ENCODE data around the gene NEK1. TPM values are rescaled to one million over a fixed set of nuclear protein-coding genes. Genes with fewer than 3 reads are reported as not detected.
"Not testable (repeated sequence)": the region's sequence is repeated elsewhere in the genome, so short reads cannot be mapped to it uniquely, and the experiment has no call there.

Gene NEK1
- total RNA-seq, 1 donor from 2014 or later: 13.0 TPM

DNA sequence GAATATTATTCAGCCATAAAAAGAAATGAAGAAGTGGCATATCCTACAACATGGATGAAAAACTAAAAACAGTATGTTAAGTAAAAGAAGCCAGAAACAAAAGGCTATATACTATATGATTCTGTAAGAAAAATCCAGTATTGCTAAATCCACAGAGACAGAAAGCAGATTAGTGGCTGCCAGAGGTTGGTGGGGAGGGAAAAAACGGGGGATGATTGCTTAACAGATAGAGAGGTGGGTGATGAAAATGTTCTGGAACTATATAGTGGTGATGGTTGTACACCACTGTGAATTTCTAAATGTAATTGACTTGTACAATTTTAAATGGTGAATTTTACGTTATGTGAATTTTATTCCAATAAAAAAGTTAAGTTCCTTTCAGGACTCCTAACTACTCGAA lies 184.0 kb downstream of the NEK1 start:
- no peak overlapping the region for H3K27ac ChIP-seq (ENCODE audit: low read depth, low read length)
- Mint-ChIP-seq H3K9me3 (ENCODE audit: unreplicated experiment) (no peaks in the 10 kb centered on the region), H3K36me3 (ENCODE audit: low read depth, unreplicated experiment) (no peaks in the 10 kb centered on the region), H3K27ac (ENCODE audit: unreplicated experiment) (no peak overlapping the region), H3K27me3 (ENCODE audit: low read depth, unreplicated experiment) (no peaks in the 10 kb centered on the region), H3K4me1 (ENCODE audit: low read depth, unreplicated experiment) (no peaks in the 10 kb centered on the region), H3K4me3 (ENCODE audit: unreplicated experiment) (no peak overlapping the region)
- no peaks in the 10 kb centered on the region for H3K79me2 ChIP-seq (ENCODE audit: insufficient read depth, low read length)
- TF ChIP-seq EZH2 (IDR thresholded peaks at IDR 0.05; ENCODE audit: insufficient read depth, low read length): no peak
- TF ChIP-seq, protein P1, sequence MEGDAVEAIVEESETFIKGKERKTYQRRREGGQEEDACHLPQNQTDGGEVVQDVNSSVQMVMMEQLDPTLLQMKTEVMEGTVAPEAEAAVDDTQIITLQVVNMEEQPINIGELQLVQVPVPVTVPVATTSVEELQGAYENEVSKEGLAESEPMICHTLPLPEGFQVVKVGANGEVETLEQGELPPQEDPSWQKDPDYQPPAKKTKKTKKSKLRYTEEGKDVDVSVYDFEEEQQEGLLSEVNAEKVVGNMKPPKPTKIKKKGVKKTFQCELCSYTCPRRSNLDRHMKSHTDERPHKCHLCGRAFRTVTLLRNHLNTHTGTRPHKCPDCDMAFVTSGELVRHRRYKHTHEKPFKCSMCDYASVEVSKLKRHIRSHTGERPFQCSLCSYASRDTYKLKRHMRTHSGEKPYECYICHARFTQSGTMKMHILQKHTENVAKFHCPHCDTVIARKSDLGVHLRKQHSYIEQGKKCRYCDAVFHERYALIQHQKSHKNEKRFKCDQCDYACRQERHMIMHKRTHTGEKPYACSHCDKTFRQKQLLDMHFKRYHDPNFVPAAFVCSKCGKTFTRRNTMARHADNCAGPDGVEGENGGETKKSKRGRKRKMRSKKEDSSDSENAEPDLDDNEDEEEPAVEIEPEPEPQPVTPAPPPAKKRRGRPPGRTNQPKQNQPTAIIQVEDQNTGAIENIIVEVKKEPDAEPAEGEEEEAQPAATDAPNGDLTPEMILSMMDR (IDR thresholded peaks at IDR 0.05; ENCODE audit: insufficient read depth, low read depth, low read length): no peak
- no peak for FAIRE-seq
- H2AFZ ChIP-seq (ENCODE audit: low read depth, low read length): no peak overlapping the region
- H3K27me3 ChIP-seq (ENCODE audit: insufficient read depth, low read length): no peaks in the 10 kb centered on the region
- no peaks in the 10 kb centered on the region for H3K4me1 ChIP-seq (ENCODE audit: insufficient read depth, low read length)
- H3K4me2 ChIP-seq (ENCODE audit: low read length): no peak overlapping the region
- no peak overlapping the region for H3K4me3 ChIP-seq (ENCODE audit: insufficient read depth, low read depth, low read length)
- no peaks in the 10 kb centered on the region for H3K36me3 ChIP-seq (ENCODE audit: insufficient read depth, low read length)
- no peaks in the 10 kb centered on the region for H4K20me1 ChIP-seq (ENCODE audit: insufficient read depth, low read length)
- no peaks in the 10 kb centered on the region for H3K9me3 ChIP-seq (ENCODE audit: insufficient read depth, low read depth, low read length)
- no peak for DNase-seq (ENCODE audit: low read depth)
- H3K9ac ChIP-seq (ENCODE audit: low read length): no peak overlapping the region

DNA sequence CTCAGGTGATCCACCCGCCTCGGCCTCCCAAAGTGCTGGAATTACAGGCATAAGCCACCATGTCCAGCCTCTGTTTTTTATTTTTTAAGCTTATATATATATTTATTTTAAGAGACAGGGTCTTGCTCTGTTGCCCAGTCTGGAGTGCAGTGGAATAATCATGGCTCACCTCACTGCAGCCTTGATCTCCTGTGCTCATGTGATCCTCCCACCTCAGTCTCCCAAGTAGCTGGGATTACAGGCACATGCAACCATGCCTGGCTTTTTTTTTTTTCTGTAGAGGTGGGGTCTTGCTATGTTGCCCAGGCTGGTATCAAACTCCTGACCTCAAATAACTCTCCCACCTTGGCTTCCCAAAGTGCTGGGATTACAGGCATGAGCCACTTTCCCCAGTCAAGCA lies 184.7 kb downstream of the NEK1 start:
- H3K36me3 Mint-ChIP-seq (ENCODE audit: low read depth, unreplicated experiment); H3K27me3 Mint-ChIP-seq (ENCODE audit: low read depth, unreplicated experiment); DNase-seq (ENCODE audit: low read depth); H3K27me3 ChIP-seq (ENCODE audit: insufficient read depth, low read length); H3K4me3 Mint-ChIP-seq (ENCODE audit: unreplicated experiment); FAIRE-seq; H3K9me3 Mint-ChIP-seq (ENCODE audit: unreplicated experiment); H3K27ac ChIP-seq (ENCODE audit: low read depth, low read length); H3K4me2 ChIP-seq (ENCODE audit: low read length); H3K4me1 Mint-ChIP-seq (ENCODE audit: low read depth, unreplicated experiment); H3K9me3 ChIP-seq (ENCODE audit: insufficient read depth, low read depth, low read length); H3K4me3 ChIP-seq (ENCODE audit: insufficient read depth, low read depth, low read length); H3K36me3 ChIP-seq (ENCODE audit: insufficient read depth, low read length); H3K27ac Mint-ChIP-seq (ENCODE audit: unreplicated experiment); H3K79me2 ChIP-seq (ENCODE audit: insufficient read depth, low read length); H3K9ac ChIP-seq (ENCODE audit: low read length); H4K20me1 ChIP-seq (ENCODE audit: insufficient read depth, low read length); H3K4me1 ChIP-seq (ENCODE audit: insufficient read depth, low read length); H2AFZ ChIP-seq (ENCODE audit: low read depth, low read length): not testable (repeated sequence)

DNA sequence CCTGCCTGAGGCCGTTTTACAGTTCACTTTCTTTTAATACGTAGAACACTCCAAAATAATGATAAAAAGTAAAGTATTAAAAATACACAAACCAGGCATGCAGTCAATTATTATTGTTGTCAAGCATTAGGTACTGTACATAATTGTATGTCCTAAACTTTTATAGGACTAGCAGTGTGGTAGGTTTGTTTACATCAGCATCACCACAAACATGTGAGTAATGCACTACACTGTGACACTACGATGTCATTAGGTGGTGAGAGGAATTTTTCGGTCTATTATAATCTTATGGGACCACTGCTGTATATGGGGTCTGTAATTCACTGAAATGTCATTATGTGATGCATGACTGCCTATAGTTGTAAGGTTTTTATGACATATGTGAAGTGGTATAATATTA lies 192.1 kb downstream of the NEK1 start:
- Mint-ChIP-seq H3K36me3 (ENCODE audit: low read depth, unreplicated experiment) (peaks cover 2% of the 10 kb centered on the region), H3K9me3 (ENCODE audit: unreplicated experiment) (peaks cover 1% of the 10 kb centered on the region), H3K27ac (ENCODE audit: unreplicated experiment) (no peak overlapping the region), H3K27me3 (ENCODE audit: low read depth, unreplicated experiment) (no peaks in the 10 kb centered on the region), H3K4me1 (ENCODE audit: low read depth, unreplicated experiment) (peaks cover 14% of the 10 kb centered on the region), H3K4me3 (ENCODE audit: unreplicated experiment) (no peak overlapping the region)
- DNase-seq (ENCODE audit: low read depth) (no peak), FAIRE-seq (no peak)
- H3K36me3 ChIP-seq (ENCODE audit: insufficient read depth, low read length): no peaks in the 10 kb centered on the region
- no peaks in the 10 kb centered on the region for H3K27me3 ChIP-seq (ENCODE audit: insufficient read depth, low read length)
- no peaks in the 10 kb centered on the region for H4K20me1 ChIP-seq (ENCODE audit: insufficient read depth, low read length)
- TF ChIP-seq EZH2 (IDR thresholded peaks at IDR 0.05; ENCODE audit: insufficient read depth, low read length): no peak
- TF ChIP-seq, protein P1 (IDR thresholded peaks at IDR 0.05; ENCODE audit: insufficient read depth, low read depth, low read length): no peak
- H3K4me2 ChIP-seq (ENCODE audit: low read length): no peak overlapping the region
- H3K4me1 ChIP-seq (ENCODE audit: insufficient read depth, low read length): no peaks in the 10 kb centered on the region
- no peaks in the 10 kb centered on the region for H3K79me2 ChIP-seq (ENCODE audit: insufficient read depth, low read length)
- H3K9me3 ChIP-seq (ENCODE audit: insufficient read depth, low read depth, low read length): no peaks in the 10 kb centered on the region
- no peak overlapping the region for H3K9ac ChIP-seq (ENCODE audit: low read length)
- no peak overlapping the region for H3K27ac ChIP-seq (ENCODE audit: low read depth, low read length)
- no peak overlapping the region for H2AFZ ChIP-seq (ENCODE audit: low read depth, low read length)
- H3K4me3 ChIP-seq (ENCODE audit: insufficient read depth, low read depth, low read length): no peak overlapping the region

All from astrocyte (in vitro differentiated cells and primary cell).